K562 (cell line): ENCODE data around the gene NOMO2. TPM values are rescaled to one million over a fixed set of nuclear protein-coding genes. Genes with fewer than 3 reads are reported as not detected.
A peak's percentile ranks its signal among the peaks of the same experiment; 100 is the strongest.
"Not testable (repeated sequence)": the region's sequence is repeated elsewhere in the genome, so short reads cannot be mapped to it uniquely, and the experiment has no call there.

Experiments
- ATAC-seq: fragments of 200-7000 bp; cut with Tn5 transposase; 3 replicates; pipeline ENCODE4 v1.9.1; 2020; ENCODE audit warnings: moderate library complexity
- BruUV-seq: library from RNA; stranded (reverse); fragments of 400-500 nt; replicated peaks from 2 replicates; lab custom pipeline; 2021; lab: Mats Ljungman, UMichigan
- CTCF ChIA-PET: fragments of 300-600 bp; formaldehyde crosslinking; extraction: SDS; loops from one replicate; lab custom pipeline; 2021; ENCODE audit warnings: low intra/inter-chr PET ratio; lab: Yijun Ruan, JAX
- POLR2A ChIA-PET: fragments of 300-600, 350-650 bp; sonication (Branson Sonifier 250); formaldehyde crosslinking; extraction: SDS; loops from one replicate; lab custom pipeline; 2021; ENCODE audit warnings: antibody characterized with exemption, inconsistent platforms; lab: Yijun Ruan, JAX
- DNase-seq, 4 experiments: peaks; one replicate each; pipeline versions ENCODE4 v3.0.0 to v3.0.0-alpha.2; 2011 to 2018; ENCODE audit warnings: low spot score in 3 of 4, mixed read lengths in 3 of 4; ENCODE audit errors: extremely low read depth in 1 of 4
- FAIRE-seq: peaks from 2 replicates; lab custom pipeline; 2011; peaks lifted over from hg19 to GRCh38; lab: Jason Lieb, UNC
- H2AFZ ChIP-seq: 2 replicates; pipeline ENCODE4 v1.6.0; 2011; ENCODE audit warnings: low read depth, low read length, control low read depth, inconsistent platforms
- H3K27ac ChIP-seq: fragments of 200-600 bp; 3 replicates; pipeline ENCODE4 v1.8.0; 2011; ENCODE audit warnings: low read depth, mild to moderate bottlenecking, control low read depth, inconsistent platforms, low read length, moderate library complexity, mixed read lengths; ENCODE audit errors: extremely low read depth
- H3K27me3 ChIP-seq, 2 experiments: fragments of 300-600 bp in 1 of 2; 2 replicates in 1 of 2; 3 replicates in 1 of 2; pipeline versions ENCODE4 v1.6.0 to v1.8.0; 2011; ENCODE audit warnings: inconsistent platforms in 2 of 2, low read length in 2 of 2, mild to moderate bottlenecking in 1 of 2, mixed read lengths in 1 of 2, moderate library complexity in 1 of 2; ENCODE audit not compliant: control insufficient read depth in 2 of 2, insufficient read depth in 2 of 2
- H3K36me3 ChIP-seq: fragments of 300-600 bp; 3 replicates; pipeline ENCODE4 v1.8.0; 2011; ENCODE audit warnings: mild to moderate bottlenecking, low read length, inconsistent platforms; ENCODE audit not compliant: control insufficient read depth, insufficient read depth
- H3K4me1 ChIP-seq, 2 experiments: fragments of 200-600 bp in 1 of 2; replicated peaks in 1 of 2; 2 replicates in 1 of 2; 3 replicates in 1 of 2; pipeline versions ENCODE4 v1.5.1 to v1.8.0; 2011; ENCODE audit warnings: inconsistent platforms in 2 of 2, low read length in 2 of 2, mild to moderate bottlenecking in 1 of 2, mixed read lengths in 1 of 2, moderate library complexity in 1 of 2; ENCODE audit not compliant: control insufficient read depth in 2 of 2, insufficient read depth in 2 of 2
- H3K4me2 ChIP-seq: 2 replicates; pipeline ENCODE4 v1.6.1; 2011; ENCODE audit warnings: low read length, control low read depth, inconsistent platforms, mixed read lengths; ENCODE audit not compliant: insufficient read depth
- H3K4me3 ChIP-seq: fragments of 200-600 bp; sonication (generic), shearing (Covaris generic); 2 replicates; pipeline ENCODE4 v1.5.1; 2016; ENCODE audit warnings: control low read depth, inconsistent platforms
- H3K79me2 ChIP-seq: fragments of 200-600 bp; 3 replicates; pipeline ENCODE4 v1.8.0; 2011; ENCODE audit warnings: low read length, inconsistent platforms; ENCODE audit not compliant: control insufficient read depth, insufficient read depth
- H3K9ac ChIP-seq, 2 experiments: 2 replicates each; pipeline versions ENCODE4 v1.6.0 to v1.6.1; 2011; ENCODE audit warnings: low read depth in 2 of 2, low read length in 2 of 2, control low read depth in 1 of 2, inconsistent platforms in 1 of 2, mild to moderate bottlenecking in 1 of 2, mixed read lengths in 1 of 2; ENCODE audit not compliant: insufficient read depth in 1 of 2
- H3K9me1 ChIP-seq: one replicate; pipeline ENCODE4 v1.6.0; 2011; ENCODE audit warnings: inconsistent platforms, mild to moderate bottlenecking, low read length, moderate library complexity; ENCODE audit not compliant: control insufficient read depth, insufficient read depth
- H3K9me3 ChIP-seq: replicated peaks from 2 replicates; pipeline ENCODE4 v1.5.1; 2011; ENCODE audit warnings: low read depth, low read length, inconsistent platforms; ENCODE audit not compliant: control insufficient read depth, insufficient read depth
- H4K20me1 ChIP-seq: replicated peaks from 2 replicates; pipeline ENCODE4 v1.6.1; 2011; ENCODE audit warnings: low read length, inconsistent platforms, mixed read lengths; ENCODE audit not compliant: control insufficient read depth, insufficient read depth
- WGBS: fragments of 100-300 bp; shearing (Covaris generic); methylation state at CpG from one replicate; pipeline ENCODE4 v1.1.6; 2016; ENCODE audit warnings: low coverage, mixed read lengths; ENCODE audit not compliant: insufficient coverage; ENCODE audit errors: missing lambda C conversion rate; 5-methylcytosine and 5-hydroxymethylcytosine counted together
- in situ Hi-C: fragments of 300-500 bp; cut with MboI; formaldehyde crosslinking; loops from 4 replicates; pipeline ENCODE4 v1.15.0; 2018; ENCODE audit warnings: inconsistent platforms, mixed read lengths
- intact Hi-C: fragments of 100-400 bp; cut with micrococcal nuclease; formaldehyde crosslinking; loops from 2 replicates; pipeline ENCODE4 v1.14.2; 2022
- polyA plus RNA-seq, 8 experiments: library from polyadenylated mRNA; depleted of rRNA in 4 of 8; stranded (reverse) in 5 of 8; unstranded in 3 of 8; fragments of >200 nt; fragmentation: Nextera tagmentation in 2 of 8; fragmentation: Illumina TruSeq in 1 of 8; extraction: Ambion mirVana in 2 of 8; extraction: Trizol in 1 of 8; gene quantifications; 2 replicates each; pipeline versions ENCODE4 v1.2.1 to v1.2.3, GENCODE V29; 2011 to 2014; ENCODE audit warnings: inconsistent platforms in 1 of 8, missing spikeins in 1 of 8
- total RNA-seq, 7 experiments: library from RNA; depleted of rRNA in 6 of 7; stranded (reverse); fragments of >200 nt in 6 of 7; fragmentation: Illumina TruSeq in 2 of 7; extraction: Trizol in 2 of 7; gene quantifications; 2 replicates each; pipeline versions ENCODE4 v1.2.1 to v1.2.3, GENCODE V29; 2011 to 2021; ENCODE audit warnings: low replicate concordance in 1 of 7

NOMO2 gene
- total and polyA plus RNA-seq, 9 of the 15 experiments (the other 6 are each of a cell fraction or from before 2014, with no cell fraction given), result 25.2 to 82.2 (median 44.0) TPM

DNA sequence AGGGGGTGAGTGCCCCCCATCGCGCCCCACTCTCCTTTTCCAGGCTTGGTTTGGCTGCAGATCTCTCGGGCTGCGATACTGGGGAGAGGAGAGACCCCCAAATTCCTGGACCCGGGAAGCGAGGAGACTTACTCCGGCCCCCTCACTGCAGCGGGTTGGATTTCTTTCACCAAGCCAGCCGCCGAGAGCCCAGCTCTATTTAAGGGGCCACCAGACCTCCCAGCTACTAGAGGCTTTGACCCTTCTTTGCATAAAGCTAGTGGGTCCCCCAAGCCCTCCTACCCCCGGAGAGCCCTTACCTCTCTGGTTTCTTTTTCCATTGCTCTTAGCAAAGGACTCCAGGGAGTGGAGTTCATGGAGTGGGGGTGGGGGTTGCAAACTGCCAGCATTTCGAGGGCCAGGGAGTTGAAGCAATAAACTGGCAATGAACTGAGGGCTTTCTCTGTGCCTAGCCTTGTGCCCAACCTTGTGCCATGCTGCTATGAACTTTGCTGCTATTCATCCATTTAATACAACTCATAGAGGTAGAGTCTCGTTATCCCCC is 9.5 kb upstream of the NOMO2 start:
- DNase-seq, CTCF ChIA-PET, H3K4me3 ChIP-seq, H3K9me3 ChIP-seq, H3K4me2 ChIP-seq, intact Hi-C loops, H3K36me3 ChIP-seq, FAIRE-seq, H3K9ac ChIP-seq, H3K79me2 ChIP-seq, H4K20me1 ChIP-seq, in situ Hi-C loops, H3K27ac ChIP-seq, BruUV-seq, POLR2A ChIA-PET, H3K27me3 ChIP-seq, H3K9me1 ChIP-seq, H3K4me1 ChIP-seq, H2AFZ ChIP-seq: not testable (repeated sequence)
- 30% methylated on average over 4 of the region's 13 CpGs for WGBS
- ATAC-seq, result peak; percentile 47

DNA sequence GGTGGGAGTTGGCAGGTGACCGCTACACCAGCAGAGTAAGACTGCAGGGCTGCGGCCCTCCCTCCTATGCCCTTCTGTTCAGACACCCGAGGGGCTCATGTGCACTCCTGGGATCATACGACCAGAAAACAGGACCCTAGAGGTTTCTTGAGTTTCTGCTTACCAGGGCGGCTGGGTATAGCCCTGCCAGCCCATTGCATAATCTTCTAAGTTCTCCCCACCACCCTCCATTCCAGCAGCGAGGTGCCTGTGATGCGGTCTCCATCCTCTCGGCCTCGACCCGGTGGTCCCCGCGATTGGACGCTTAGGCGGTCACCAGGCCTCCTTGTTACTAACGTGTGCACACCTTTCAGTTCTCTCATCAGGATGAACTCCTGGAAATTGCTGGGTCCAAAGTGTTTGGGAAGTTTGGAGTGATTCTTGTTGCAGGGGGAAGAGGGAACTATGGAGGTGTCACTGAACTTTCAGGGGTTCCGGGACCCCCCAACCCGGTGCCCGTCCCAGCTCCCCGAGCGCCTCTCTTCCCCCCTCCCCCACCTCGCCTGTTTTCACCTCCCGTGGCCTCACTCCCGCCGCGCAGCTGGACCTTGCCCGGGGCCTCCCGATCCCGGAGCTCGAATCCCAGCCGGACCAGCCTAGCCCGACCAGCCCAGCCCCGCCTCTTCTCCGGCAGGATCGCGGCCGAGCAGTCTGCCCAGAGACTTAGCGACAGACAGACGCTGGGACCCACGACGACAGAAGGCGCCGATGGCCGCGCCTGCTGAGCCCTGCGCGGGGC is 8.8 kb upstream of the NOMO2 start:
- POLR2A ChIA-PET, H3K9ac ChIP-seq, in situ Hi-C loops, H4K20me1 ChIP-seq, H3K9me3 ChIP-seq, intact Hi-C loops, H3K27ac ChIP-seq, H3K4me3 ChIP-seq, H3K79me2 ChIP-seq, H3K9me1 ChIP-seq, H2AFZ ChIP-seq, DNase-seq, FAIRE-seq, H3K27me3 ChIP-seq, BruUV-seq, H3K4me2 ChIP-seq, H3K36me3 ChIP-seq, CTCF ChIA-PET, H3K4me1 ChIP-seq: not testable (repeated sequence)
- WGBS, result 0% methylated on average over 5 of the region's 46 CpGs
- peak; percentile 81 for ATAC-seq
